A673 (cell line): ENCODE results near the gene GARNL3. TPM values are rescaled to one million over a fixed set of nuclear protein-coding genes. Genes with fewer than 3 reads are reported as not detected.

Experiments
- BruUV-seq: library from RNA; stranded (reverse); fragments of 400-500 nt; replicated peaks from 2 replicates; lab custom pipeline; 2021; lab: Mats Ljungman, UMichigan
- CTCF ChIA-PET: fragments of 300-600 bp; sonication (Branson Sonifier 250); formaldehyde crosslinking; loops from one replicate; lab custom pipeline; 2022; ENCODE audit warnings: antibody characterized with exemption; lab: Charles Lee
- POLR2A ChIA-PET: fragments of 300-600 bp; sonication (Branson Sonifier 250); formaldehyde crosslinking; loops from one replicate; lab custom pipeline; 2022; ENCODE audit warnings: antibody characterized with exemption; ENCODE audit not compliant: low non-redundant PET; lab: Charles Lee
- DNase-seq: peaks from one replicate; pipeline ENCODE4 v3.0.0-alpha.2; 2015; ENCODE audit warnings: low spot score
- H3K27ac ChIP-seq: fragments of 200-600 bp; sonication (generic); 2 replicates; pipeline ENCODE4 v1.5.1; 2016; ENCODE audit warnings: mixed run types, low read depth, mild to moderate bottlenecking, mixed read lengths, antibody characterized with exemption, low read length; ENCODE audit not compliant: poor library complexity, severe bottlenecking
- H3K27me3 ChIP-seq: fragments of 200-600 bp; sonication (generic); replicated peaks from 2 replicates; pipeline ENCODE4 v1.6.1; 2017; ENCODE audit warnings: mixed run types, low read depth, mild to moderate bottlenecking, mixed read lengths, antibody characterized with exemption, low read length; ENCODE audit not compliant: insufficient read depth, poor library complexity
- H3K36me3 ChIP-seq: fragments of 200-600 bp; sonication (generic); 2 replicates; pipeline ENCODE4 v1.6.1; 2016; ENCODE audit warnings: mixed run types, mild to moderate bottlenecking, mixed read lengths, antibody characterized with exemption, low read length; ENCODE audit not compliant: insufficient read depth, poor library complexity, severe bottlenecking
- H3K4me1 ChIP-seq: fragments of 200-600 bp; sonication (generic); 2 replicates; pipeline ENCODE4 v1.6.1; 2017; ENCODE audit warnings: mixed run types, mild to moderate bottlenecking, mixed read lengths, antibody characterized with exemption, low read length; ENCODE audit not compliant: insufficient read depth, poor library complexity, severe bottlenecking
- H3K4me3 ChIP-seq: fragments of 200-600 bp; sonication (generic); 2 replicates; pipeline ENCODE4 v1.5.1; 2016; ENCODE audit warnings: low read depth, mixed run types, mild to moderate bottlenecking, mixed read lengths, low read length; ENCODE audit not compliant: poor library complexity, severe bottlenecking
- H3K9me3 ChIP-seq: fragments of 200-600 bp; sonication (generic); 2 replicates; pipeline ENCODE4 v1.6.1; 2016; ENCODE audit warnings: mixed run types, low read depth, mild to moderate bottlenecking, mixed read lengths, antibody characterized with exemption, low read length; ENCODE audit not compliant: poor library complexity, severe bottlenecking
- CTCF ChIP-seq: fragments of 300-800, 200-600 bp; sonication (generic); conservative IDR thresholded peaks from 2 replicates; pipeline ENCODE4 v1.5.1; 2017; ENCODE audit warnings: low read depth, mild to moderate bottlenecking, antibody characterized with exemption, low read length, moderate library complexity, mixed read lengths
- EZH2 ChIP-seq: fragments of 200-600 bp; sonication (generic); IDR thresholded peaks from 2 replicates; pipeline ENCODE4 v1.6.1; 2017; ENCODE audit warnings: borderline replicate concordance, low read depth, mild to moderate bottlenecking, mixed read lengths, antibody characterized with exemption, low read length; ENCODE audit not compliant: poor library complexity, severe bottlenecking
- intact Hi-C: fragments of 100-400 bp; cut with micrococcal nuclease; formaldehyde crosslinking; loops from one replicate; pipeline ENCODE4 v1.10.0; 2022; ENCODE audit not compliant: unreplicated experiment
- total RNA-seq: library from RNA; stranded (reverse); gene quantifications from 2 replicates; pipeline ENCODE4 v1.2.3, GENCODE V29; 2021

GARNL3 gene
- total RNA-seq, 1 experiment from 2014 or later: 7.8 TPM

GRCh38 chr9:127382541-127382940, 118.0 kb downstream of the GARNL3 start:
- no peak overlapping the region for H3K4me3 ChIP-seq
- H3K4me1 ChIP-seq: no peaks in the 10 kb centered on the region
- no TSS peak for BruUV-seq
- H3K36me3 ChIP-seq: no peaks in the 10 kb centered on the region
- ChIA-PET CTCF (interaction anchor here (0.6 kb wide), 1 partner anchor 158 kb away, joined by 7 read pairs; no protein-coding TSS in a partner anchor), POLR2A (no interaction called here)
- H3K9me3 ChIP-seq: no peaks in the 10 kb centered on the region
- TF ChIP-seq CTCF: no peak
- TF ChIP-seq EZH2: no peak
- no peaks in the 10 kb centered on the region for H3K27me3 ChIP-seq
- intact Hi-C loops: no loop called here
- no peak for DNase-seq
- no peak overlapping the region for H3K27ac ChIP-seq

GRCh38 chr9:127384016-127384730, 119.6 kb downstream of the GARNL3 start:
- Histone ChIP-seq H3K27me3 (no peaks in the 10 kb centered on the region), H3K27ac (no peak overlapping the region), H3K36me3 (no peaks in the 10 kb centered on the region), H3K9me3 (no peaks in the 10 kb centered on the region), H3K4me1 (peaks cover 5% of the 10 kb centered on the region), H3K4me3 (no peak overlapping the region)
- no TSS peak for BruUV-seq
- DNase-seq: no peak
- CTCF ChIA-PET: no interaction called here
- intact Hi-C loops: no loop called here
- POLR2A ChIA-PET: no interaction called here
- no peak for TF ChIP-seq CTCF
- no peak for TF ChIP-seq EZH2

GRCh38 chr9:127384901-127385300, 120.3 kb downstream of the GARNL3 start:
- DNase-seq: no peak
- POLR2A ChIA-PET: no interaction called here
- H3K4me3 ChIP-seq: no peak overlapping the region
- TF ChIP-seq EZH2: no peak
- no peak for TF ChIP-seq CTCF
- no TSS peak for BruUV-seq
- CTCF ChIA-PET: no interaction called here
- no peaks in the 10 kb centered on the region for H3K27me3 ChIP-seq
- H3K27ac ChIP-seq: no peak overlapping the region
- H3K36me3 ChIP-seq: no peaks in the 10 kb centered on the region
- peaks cover 5% of the 10 kb centered on the region for H3K4me1 ChIP-seq
- intact Hi-C loops: no loop called here
- no peaks in the 10 kb centered on the region for H3K9me3 ChIP-seq
